ENCODE data around the gene DDIT3.

DNA sequence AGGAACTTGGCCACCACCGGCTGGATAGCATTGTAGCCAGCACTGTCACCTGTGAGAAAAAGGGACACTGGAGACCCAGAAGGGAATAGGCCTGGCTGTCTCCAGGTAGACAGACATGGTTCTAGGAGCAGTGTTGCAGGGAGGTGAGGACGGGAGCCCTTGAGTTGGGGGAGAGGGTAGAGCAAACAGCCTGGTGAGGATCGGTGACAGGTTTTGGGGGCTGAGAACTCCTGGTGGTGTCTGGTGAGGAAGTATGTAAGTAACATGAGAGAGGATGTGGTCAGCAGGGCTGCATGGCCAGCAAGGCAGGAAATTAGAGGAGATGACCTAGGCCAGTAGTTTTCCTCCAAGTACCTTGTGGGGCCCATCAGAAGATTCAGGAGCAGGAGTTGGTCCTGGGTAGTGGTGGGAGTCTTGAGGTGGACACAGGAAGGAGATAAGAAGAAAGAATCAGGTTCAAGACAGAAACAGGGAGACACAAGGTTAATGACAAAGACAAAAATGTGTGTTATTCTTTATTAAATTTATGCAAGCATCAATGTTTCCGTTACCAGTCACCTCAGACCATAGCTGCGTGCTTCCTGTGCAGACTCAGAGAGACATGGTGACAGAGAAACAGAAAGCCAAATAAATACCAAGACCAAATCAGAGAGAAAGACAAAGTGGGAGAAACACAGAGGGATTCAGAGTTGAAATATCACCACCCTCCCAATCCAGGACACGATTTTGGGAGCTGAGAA, 40.8 kb downstream of the DDIT3 start, which contains the start of gene ARHGAP9:
- TF ChIP-seq, protein P1, sequence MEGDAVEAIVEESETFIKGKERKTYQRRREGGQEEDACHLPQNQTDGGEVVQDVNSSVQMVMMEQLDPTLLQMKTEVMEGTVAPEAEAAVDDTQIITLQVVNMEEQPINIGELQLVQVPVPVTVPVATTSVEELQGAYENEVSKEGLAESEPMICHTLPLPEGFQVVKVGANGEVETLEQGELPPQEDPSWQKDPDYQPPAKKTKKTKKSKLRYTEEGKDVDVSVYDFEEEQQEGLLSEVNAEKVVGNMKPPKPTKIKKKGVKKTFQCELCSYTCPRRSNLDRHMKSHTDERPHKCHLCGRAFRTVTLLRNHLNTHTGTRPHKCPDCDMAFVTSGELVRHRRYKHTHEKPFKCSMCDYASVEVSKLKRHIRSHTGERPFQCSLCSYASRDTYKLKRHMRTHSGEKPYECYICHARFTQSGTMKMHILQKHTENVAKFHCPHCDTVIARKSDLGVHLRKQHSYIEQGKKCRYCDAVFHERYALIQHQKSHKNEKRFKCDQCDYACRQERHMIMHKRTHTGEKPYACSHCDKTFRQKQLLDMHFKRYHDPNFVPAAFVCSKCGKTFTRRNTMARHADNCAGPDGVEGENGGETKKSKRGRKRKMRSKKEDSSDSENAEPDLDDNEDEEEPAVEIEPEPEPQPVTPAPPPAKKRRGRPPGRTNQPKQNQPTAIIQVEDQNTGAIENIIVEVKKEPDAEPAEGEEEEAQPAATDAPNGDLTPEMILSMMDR (IDR thresholded peaks at IDR 0.05): no peak
- no peak for TF ChIP-seq POLR2A (IDR thresholded peaks at IDR 0.05)

Measured in heart left ventricle (tissue), 13 donors.